ENCODE data around the gene RFX3. TPM values are rescaled to one million over a fixed set of nuclear protein-coding genes. Genes with fewer than 3 reads are reported as not detected.

RFX3 gene
- total RNA-seq, 2 experiments from 2014 or later = 22.9 to 24.8 TPM

DNA sequence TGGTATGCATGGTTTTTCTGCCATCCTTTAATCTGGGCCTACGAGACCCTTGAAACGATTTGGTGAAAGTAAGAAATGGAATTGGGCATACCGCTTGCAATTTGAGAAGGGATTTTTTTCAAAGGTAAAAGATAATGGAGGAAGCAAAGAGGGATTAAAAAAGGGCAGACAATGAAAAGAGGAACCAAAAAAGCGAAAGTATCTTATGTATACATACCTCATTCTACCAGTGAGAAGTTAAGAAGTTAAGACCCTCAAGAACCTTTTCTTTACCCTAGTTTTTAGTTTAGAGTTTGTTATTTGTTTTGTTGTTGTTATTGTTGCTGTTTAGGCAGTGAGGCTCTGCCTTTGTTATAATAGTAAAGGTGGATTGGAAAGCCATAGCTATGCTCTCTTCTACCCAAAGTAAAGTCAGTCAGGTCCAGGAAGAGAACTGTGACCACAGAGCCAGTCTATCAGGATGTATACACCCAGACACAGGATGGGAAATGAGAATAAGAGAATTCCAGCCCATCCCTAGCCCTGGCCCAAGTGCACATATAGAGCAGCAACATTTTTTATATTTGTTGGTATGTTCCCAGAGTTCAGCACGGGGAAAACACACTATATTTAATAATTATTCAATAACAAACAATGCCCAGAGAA is 166.6 kb downstream of the RFX3 start:
- H3K36me3 ChIP-seq (ENCODE audit: insufficient read depth, low read length) = no peaks in the 10 kb centered on the region
- peaks cover 37% of the 10 kb centered on the region for H3K36me3 Mint-ChIP-seq (ENCODE audit: low read depth)
- intact Hi-C loops (cut with DNase I, micrococcal nuclease) = no loop called here
- no peak for DNase-seq
- no peak for ATAC-seq (ENCODE audit: poor library complexity)
- H3K27ac Mint-ChIP-seq = no peak overlapping the region
- H3K4me3 ChIP-seq (ENCODE audit: low read length) = no peak overlapping the region
- no peak overlapping the region for H3K4me3 Mint-ChIP-seq
- H3K27me3 Mint-ChIP-seq = no peaks in the 10 kb centered on the region
- H3K9me3 ChIP-seq (ENCODE audit: control insufficient read depth in 1 of 2, insufficient read depth in 1 of 2, low read length in 2 of 2) = no peaks in the 10 kb centered on the region
- ChIA-PET POLR2A (no interaction called here), CTCF (no interaction called here)
- H3K27ac ChIP-seq (ENCODE audit: low read depth in 1 of 2, low read length in 2 of 2) = no peak overlapping the region
- no peaks in the 10 kb centered on the region for H3K27me3 ChIP-seq (ENCODE audit: control insufficient read depth in 1 of 2, insufficient read depth in 2 of 2, low read length in 2 of 2)
- TF ChIP-seq, protein P1, sequence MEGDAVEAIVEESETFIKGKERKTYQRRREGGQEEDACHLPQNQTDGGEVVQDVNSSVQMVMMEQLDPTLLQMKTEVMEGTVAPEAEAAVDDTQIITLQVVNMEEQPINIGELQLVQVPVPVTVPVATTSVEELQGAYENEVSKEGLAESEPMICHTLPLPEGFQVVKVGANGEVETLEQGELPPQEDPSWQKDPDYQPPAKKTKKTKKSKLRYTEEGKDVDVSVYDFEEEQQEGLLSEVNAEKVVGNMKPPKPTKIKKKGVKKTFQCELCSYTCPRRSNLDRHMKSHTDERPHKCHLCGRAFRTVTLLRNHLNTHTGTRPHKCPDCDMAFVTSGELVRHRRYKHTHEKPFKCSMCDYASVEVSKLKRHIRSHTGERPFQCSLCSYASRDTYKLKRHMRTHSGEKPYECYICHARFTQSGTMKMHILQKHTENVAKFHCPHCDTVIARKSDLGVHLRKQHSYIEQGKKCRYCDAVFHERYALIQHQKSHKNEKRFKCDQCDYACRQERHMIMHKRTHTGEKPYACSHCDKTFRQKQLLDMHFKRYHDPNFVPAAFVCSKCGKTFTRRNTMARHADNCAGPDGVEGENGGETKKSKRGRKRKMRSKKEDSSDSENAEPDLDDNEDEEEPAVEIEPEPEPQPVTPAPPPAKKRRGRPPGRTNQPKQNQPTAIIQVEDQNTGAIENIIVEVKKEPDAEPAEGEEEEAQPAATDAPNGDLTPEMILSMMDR (IDR thresholded peaks at IDR 0.05) = no peak
- H3K4me1 ChIP-seq (ENCODE audit: insufficient read depth, low read length) = no peaks in the 10 kb centered on the region
- peaks cover 14% of the 10 kb centered on the region for H3K4me1 Mint-ChIP-seq (ENCODE audit: low read depth)
- peaks cover 9% of the 10 kb centered on the region for H3K9me3 Mint-ChIP-seq

DNA sequence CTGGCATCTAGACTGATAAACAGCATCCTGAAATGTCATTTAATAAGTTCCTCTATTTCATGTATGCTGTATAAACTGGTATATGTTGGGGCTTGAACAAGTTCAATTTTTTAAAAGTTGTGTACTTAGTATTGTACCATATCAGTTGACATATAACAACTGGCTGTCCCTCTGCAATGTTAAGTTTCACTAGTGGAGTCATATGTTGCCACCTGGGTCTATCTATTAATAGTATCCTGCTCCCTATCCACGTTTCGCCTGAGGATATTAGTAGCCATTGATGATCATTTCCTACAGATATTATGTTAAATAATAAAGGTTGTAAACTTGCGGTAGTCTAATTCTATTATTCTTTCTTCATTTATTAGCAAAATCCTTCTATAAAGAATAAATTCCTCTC is 177.6 kb downstream of the RFX3 start:
- ChIA-PET CTCF (no interaction called here), POLR2A (interaction anchor here (0.7 kb wide), 1 partner anchor 17 kb away, joined by 3 read pairs; no protein-coding TSS in a partner anchor)
- H3K27me3 Mint-ChIP-seq = no peaks in the 10 kb centered on the region
- no peak overlapping the region for H3K27ac Mint-ChIP-seq
- no peaks in the 10 kb centered on the region for H3K27me3 ChIP-seq (ENCODE audit: control insufficient read depth in 1 of 2, insufficient read depth in 2 of 2, low read length in 2 of 2)
- no peaks in the 10 kb centered on the region for H3K4me1 ChIP-seq (ENCODE audit: insufficient read depth, low read length)
- H3K9me3 Mint-ChIP-seq = peaks cover 6% of the 10 kb centered on the region
- H3K27ac ChIP-seq (ENCODE audit: low read depth in 1 of 2, low read length in 2 of 2) = no peak overlapping the region
- no peak overlapping the region for H3K4me3 Mint-ChIP-seq
- peaks cover 33% of the 10 kb centered on the region for H3K36me3 Mint-ChIP-seq (ENCODE audit: low read depth)
- no peaks in the 10 kb centered on the region for H3K9me3 ChIP-seq (ENCODE audit: control insufficient read depth in 1 of 2, insufficient read depth in 1 of 2, low read length in 2 of 2)
- H3K4me1 Mint-ChIP-seq (ENCODE audit: low read depth) = peaks cover 5% of the 10 kb centered on the region
- ATAC-seq (ENCODE audit: poor library complexity) (no peak), DNase-seq (no peak)
- H3K36me3 ChIP-seq (ENCODE audit: insufficient read depth, low read length) = peaks cover 4% of the 10 kb centered on the region
- H3K4me3 ChIP-seq (ENCODE audit: low read length) = no peak overlapping the region
- intact Hi-C loops (cut with DNase I, micrococcal nuclease) = no loop called here
- TF ChIP-seq, protein P1 (IDR thresholded peaks at IDR 0.05) = no peak

DNA sequence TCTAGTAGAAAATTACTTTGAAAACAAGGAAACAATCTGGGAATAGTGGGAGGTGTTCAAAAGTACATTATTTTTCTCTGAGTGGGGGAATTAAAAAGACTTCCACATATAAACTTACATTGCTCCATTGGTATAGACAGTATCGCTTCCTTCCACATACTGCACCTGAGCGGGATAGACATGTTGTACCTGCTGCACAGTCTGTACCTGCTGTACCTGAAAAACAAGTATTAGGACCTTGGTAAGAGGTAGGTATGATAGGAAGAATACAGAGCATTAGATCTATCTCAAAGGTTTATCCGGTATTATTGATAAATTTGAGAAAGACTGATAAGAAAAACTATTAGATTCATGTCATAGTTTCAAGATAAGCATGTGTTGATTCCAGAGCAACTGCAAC is 179.3 kb downstream of the RFX3 start:
- H3K9me3 Mint-ChIP-seq = peaks cover 4% of the 10 kb centered on the region
- no peaks in the 10 kb centered on the region for H3K9me3 ChIP-seq (ENCODE audit: control insufficient read depth in 1 of 2, insufficient read depth in 1 of 2, low read length in 2 of 2)
- H3K27ac Mint-ChIP-seq = no peak overlapping the region
- H3K4me1 Mint-ChIP-seq (ENCODE audit: low read depth) = peaks cover 5% of the 10 kb centered on the region
- DNase-seq (no peak), ATAC-seq (ENCODE audit: poor library complexity) (no peak)
- TF ChIP-seq, protein P1 (IDR thresholded peaks at IDR 0.05) = no peak
- POLR2A ChIA-PET = no interaction called here
- H3K36me3 Mint-ChIP-seq (ENCODE audit: low read depth) = peaks cover 40% of the 10 kb centered on the region
- no peaks in the 10 kb centered on the region for H3K27me3 ChIP-seq (ENCODE audit: control insufficient read depth in 1 of 2, insufficient read depth in 2 of 2, low read length in 2 of 2)
- H3K4me1 ChIP-seq (ENCODE audit: insufficient read depth, low read length) = no peaks in the 10 kb centered on the region
- no peak overlapping the region for H3K27ac ChIP-seq (ENCODE audit: low read depth in 1 of 2, low read length in 2 of 2)
- intact Hi-C loops (cut with DNase I, micrococcal nuclease) = no loop called here
- no peak overlapping the region for H3K4me3 Mint-ChIP-seq
- no peak overlapping the region for H3K4me3 ChIP-seq (ENCODE audit: low read length)
- no peaks in the 10 kb centered on the region for H3K27me3 Mint-ChIP-seq
- peaks cover 4% of the 10 kb centered on the region for H3K36me3 ChIP-seq (ENCODE audit: insufficient read depth, low read length)
- CTCF ChIA-PET = no interaction called here
